HS-5 (cell line): Measurements from ENCODE around the gene COLGALT1.
A peak's percentile ranks its signal among the peaks of the same experiment; 100 is the strongest.
"Not testable (repeated sequence)": the region's sequence is repeated elsewhere in the genome, so short reads cannot be mapped to it uniquely, and the experiment has no call there.

Experiments
- DNase-seq: peaks from one replicate; pipeline ENCODE4 v3.0.0-alpha.2; 2012; ENCODE audit warnings: low read depth

The COLGALT1 gene

GRCh38 chr19:17560205-17560595 is 4.8 kb downstream of the COLGALT1 start:
- peak; percentile 86 for DNase-seq

- no peak for DNase-seq
Measured at GRCh38 chr19:17562097-17562496, 6.6 kb downstream of the COLGALT1 start.

- DNase-seq: no peak
Measured at GRCh38 chr19:17562561-17562960, 7.1 kb downstream of the COLGALT1 start.

GRCh38 chr19:17564781-17565180 is 9.3 kb downstream of the COLGALT1 start:
- DNase-seq: no peak

- no peak for DNase-seq
Measured at GRCh38 chr19:17565611-17566010, 10.2 kb downstream of the COLGALT1 start.

- DNase-seq: no peak
Measured at GRCh38 chr19:17567940-17568339, 12.5 kb downstream of the COLGALT1 start.

- DNase-seq: not testable (repeated sequence)
Measured at GRCh38 chr19:17570291-17570690, 14.8 kb downstream of the COLGALT1 start.

GRCh38 chr19:17570791-17571190 is 15.3 kb downstream of the COLGALT1 start:
- DNase-seq: no peak

- DNase-seq: no peak
Measured at GRCh38 chr19:17572638-17573037, 17.2 kb downstream of the COLGALT1 start.

GRCh38 chr19:17575871-17576757 is 20.7 kb downstream of the COLGALT1 start:
- no peak for DNase-seq

- DNase-seq: no peak
Measured at GRCh38 chr19:17576758-17577456, 21.5 kb downstream of the COLGALT1 start.

- no peak for DNase-seq
Measured at GRCh38 chr19:17577457-17578097, 22.1 kb downstream of the COLGALT1 start.

- no peak for DNase-seq
Measured at GRCh38 chr19:17579661-17580244, 24.3 kb downstream of the COLGALT1 start.

- no peak for DNase-seq
Measured at GRCh38 chr19:17580470-17581144, 25.2 kb downstream of the COLGALT1 start.

- no peak for DNase-seq
Measured at GRCh38 chr19:17581211-17581874, 25.9 kb downstream of the COLGALT1 start.

GRCh38 chr19:17582613-17583012 is 27.2 kb downstream of the COLGALT1 start:
- DNase-seq: no peak

- no peak for DNase-seq
Measured at GRCh38 chr19:17584132-17584531, 28.7 kb downstream of the COLGALT1 start.

- not testable (repeated sequence) for DNase-seq
Measured at GRCh38 chr19:17585395-17585794, 29.9 kb downstream of the COLGALT1 start.

- no peak for DNase-seq
Measured at GRCh38 chr19:17590866-17591265, 35.4 kb downstream of the COLGALT1 start.

- DNase-seq: not testable (repeated sequence)
Measured at GRCh38 chr19:17594296-17594695, 38.8 kb downstream of the COLGALT1 start.

GRCh38 chr19:17598063-17598462 is 42.6 kb downstream of the COLGALT1 start:
- not testable (repeated sequence) for DNase-seq
